IMR-90 (cell line): Measurements from ENCODE around the gene PPIB.

Source experiments
- CHD1 ChIP-seq: IDR thresholded peaks from 2 replicates; pipeline ENCODE4 v1.6.1; 2012; ENCODE audit warnings: low read depth, low read length, improper control_type of control experiment
- MXI1 ChIP-seq: IDR thresholded peaks from 2 replicates; pipeline ENCODE4 v1.6.1; 2012; ENCODE audit warnings: low read depth, mild to moderate bottlenecking, low read length, moderate library complexity, borderline replicate concordance
- POLR2A ChIP-seq: IDR thresholded peaks from 2 replicates; pipeline ENCODE4 v1.6.1; 2012; ENCODE audit warnings: mild to moderate bottlenecking, low read depth, low read length
- RAD21 ChIP-seq: IDR thresholded peaks from 2 replicates; pipeline ENCODE4 v1.6.1; 2012; ENCODE audit warnings: low read length, improper control_type of control experiment
- SMC3 ChIP-seq: fragments of 150-350 bp; IDR thresholded peaks from 2 replicates; pipeline ENCODE4 v1.6.1; 2016; ENCODE audit warnings: low read depth, mild to moderate bottlenecking, antibody characterized with exemption, low read length, moderate library complexity
- TF ChIP-seq, protein P1 (sequence below): conservative IDR thresholded peaks from 2 replicates; pipeline ENCODE4 v1.5.1; 2012; ENCODE audit warnings: mild to moderate bottlenecking, low read depth, low read length, improper control_type of control experiment
- TF ChIP-seq, protein P2 (sequence below): fragments of 150-350 bp; IDR thresholded peaks from 2 replicates; pipeline ENCODE4 v1.6.1; 2016; ENCODE audit warnings: low read depth, mild to moderate bottlenecking, low read length, moderate library complexity, borderline replicate concordance

DNA sequence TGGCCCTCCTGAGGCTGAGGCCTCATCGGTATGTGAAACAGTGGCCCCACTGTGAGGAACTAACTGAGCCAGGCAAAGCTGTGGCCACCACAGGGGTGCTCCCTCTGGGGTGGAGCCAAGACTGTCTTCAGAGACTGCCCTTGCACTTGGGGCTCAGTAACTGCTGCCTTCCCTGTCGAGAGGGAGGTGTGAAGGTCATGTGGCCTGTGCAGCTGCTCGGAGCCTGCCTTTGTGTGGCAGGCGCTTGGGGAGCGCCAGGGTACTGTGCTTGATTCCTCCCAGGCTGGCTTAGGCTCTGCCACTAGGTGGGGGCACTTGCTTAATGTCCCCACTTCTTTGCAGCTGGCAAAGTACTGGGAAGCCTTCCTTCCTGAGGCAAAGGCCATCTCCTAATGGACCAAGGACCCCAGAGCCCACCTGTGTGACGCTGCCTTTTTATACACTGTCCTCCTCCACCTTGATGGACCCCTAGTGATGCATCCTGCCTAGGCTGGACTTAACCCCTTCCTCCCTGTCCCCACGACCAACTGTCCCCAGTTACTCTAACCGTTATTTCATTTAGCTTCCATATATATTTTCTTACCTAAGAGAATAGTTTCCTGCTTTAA lies 25.5 kb downstream of the PPIB start:
- TF ChIP-seq SMC3 (no peak), CHD1 (no peak), POLR2A (no peak), MXI1 (no peak), RAD21 (no peak)
- TF ChIP-seq, protein P1, sequence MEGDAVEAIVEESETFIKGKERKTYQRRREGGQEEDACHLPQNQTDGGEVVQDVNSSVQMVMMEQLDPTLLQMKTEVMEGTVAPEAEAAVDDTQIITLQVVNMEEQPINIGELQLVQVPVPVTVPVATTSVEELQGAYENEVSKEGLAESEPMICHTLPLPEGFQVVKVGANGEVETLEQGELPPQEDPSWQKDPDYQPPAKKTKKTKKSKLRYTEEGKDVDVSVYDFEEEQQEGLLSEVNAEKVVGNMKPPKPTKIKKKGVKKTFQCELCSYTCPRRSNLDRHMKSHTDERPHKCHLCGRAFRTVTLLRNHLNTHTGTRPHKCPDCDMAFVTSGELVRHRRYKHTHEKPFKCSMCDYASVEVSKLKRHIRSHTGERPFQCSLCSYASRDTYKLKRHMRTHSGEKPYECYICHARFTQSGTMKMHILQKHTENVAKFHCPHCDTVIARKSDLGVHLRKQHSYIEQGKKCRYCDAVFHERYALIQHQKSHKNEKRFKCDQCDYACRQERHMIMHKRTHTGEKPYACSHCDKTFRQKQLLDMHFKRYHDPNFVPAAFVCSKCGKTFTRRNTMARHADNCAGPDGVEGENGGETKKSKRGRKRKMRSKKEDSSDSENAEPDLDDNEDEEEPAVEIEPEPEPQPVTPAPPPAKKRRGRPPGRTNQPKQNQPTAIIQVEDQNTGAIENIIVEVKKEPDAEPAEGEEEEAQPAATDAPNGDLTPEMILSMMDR = no peak
- TF ChIP-seq, protein P2, sequence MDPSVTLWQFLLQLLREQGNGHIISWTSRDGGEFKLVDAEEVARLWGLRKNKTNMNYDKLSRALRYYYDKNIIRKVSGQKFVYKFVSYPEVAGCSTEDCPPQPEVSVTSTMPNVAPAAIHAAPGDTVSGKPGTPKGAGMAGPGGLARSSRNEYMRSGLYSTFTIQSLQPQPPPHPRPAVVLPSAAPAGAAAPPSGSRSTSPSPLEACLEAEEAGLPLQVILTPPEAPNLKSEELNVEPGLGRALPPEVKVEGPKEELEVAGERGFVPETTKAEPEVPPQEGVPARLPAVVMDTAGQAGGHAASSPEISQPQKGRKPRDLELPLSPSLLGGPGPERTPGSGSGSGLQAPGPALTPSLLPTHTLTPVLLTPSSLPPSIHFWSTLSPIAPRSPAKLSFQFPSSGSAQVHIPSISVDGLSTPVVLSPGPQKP = no peak
